ENCODE measurements around the gene CTDP1.
A peak's percentile ranks its signal among the peaks of the same experiment; 100 is the strongest.

CTDP1 gene

DNA sequence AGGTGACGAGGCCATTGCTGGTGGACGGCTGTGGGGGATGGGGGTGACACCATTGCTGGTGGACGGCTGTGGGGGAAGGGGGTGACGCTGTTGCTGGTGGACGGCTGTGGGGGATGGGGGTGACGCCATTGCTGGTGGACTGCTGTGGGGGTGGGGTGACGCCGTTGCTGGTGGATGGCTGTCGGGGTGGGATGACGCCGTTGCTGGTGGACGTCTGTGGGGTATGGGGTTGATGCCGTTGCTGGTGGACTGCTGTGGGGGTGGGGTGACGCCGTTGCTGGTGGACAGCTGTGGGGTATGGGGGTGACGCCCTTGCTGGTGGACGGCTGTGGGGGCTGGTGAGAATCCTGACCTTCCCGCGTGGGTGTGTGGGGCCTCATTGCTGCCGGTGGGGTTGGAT is 47.1 kb downstream of the CTDP1 start:
- Histone ChIP-seq H3K4me2 (ENCODE audit: low read length, poor library complexity, severe bottlenecking) (no peak overlapping the region), H3K36me3 (ENCODE audit: control insufficient read depth in 1 of 2, insufficient read depth in 2 of 2, low read depth in 1 of 2, low read length in 2 of 2) (peaks cover 76 to 87% of the 10 kb centered on the region in 2 experiments), H3K14ac (ENCODE audit: low read length in 2 of 2) (no peak overlapping the region), H3K27me3 (ENCODE audit: control insufficient read depth in 1 of 2, insufficient read depth in 1 of 2, low read length in 2 of 2) (no peaks in the 10 kb centered on the region), H3K18ac (ENCODE audit: low read depth in 1 of 2, low read length in 2 of 2) (no peak overlapping the region), H3K9ac (ENCODE audit: low read length) (no peak overlapping the region), H2BK120ac (ENCODE audit: low read depth, low read length) (no peak overlapping the region), H2BK5ac (ENCODE audit: low read depth, low read length, poor library complexity, severe bottlenecking) (no peak overlapping the region), H2BK12ac (ENCODE audit: low read length in 2 of 2) (no peak overlapping the region), H3K23ac (ENCODE audit: low read length in 2 of 2) (no peak overlapping the region), H3K4me1 (ENCODE audit: control insufficient read depth, insufficient read depth, low read depth, low read length) (no peaks in the 10 kb centered on the region), H4K8ac (ENCODE audit: low read length) (no peak overlapping the region), H3K4ac (ENCODE audit: low read depth in 1 of 2, low read length in 2 of 2) (no peak overlapping the region), H2AK5ac (ENCODE audit: low read length, severe bottlenecking) (no peak overlapping the region), H3K9me3 (ENCODE audit: control insufficient read depth, low read length) (peaks cover 69% of the 10 kb centered on the region), H4K91ac (ENCODE audit: low read length) (no peak overlapping the region), H3K27ac (ENCODE audit: low read length, poor library complexity, severe bottlenecking) (no peak overlapping the region), H3K4me3 (ENCODE audit: insufficient read depth in 1 of 2, low read depth in 1 of 2, low read length in 2 of 2) (no peak overlapping the region), H2BK15ac (ENCODE audit: low read depth, poor library complexity, severe bottlenecking) (no peak overlapping the region), H2AFZ (ENCODE audit: low read depth, low read length) (no peak overlapping the region), H3K79me1 (replicated peaks; ENCODE audit: low read length, poor library complexity, severe bottlenecking) (peaks cover 59% of the 10 kb centered on the region)
- no peak for DNase-seq
- 95% methylated on average over 17 of the region's 20 CpGs for WGBS

DNA sequence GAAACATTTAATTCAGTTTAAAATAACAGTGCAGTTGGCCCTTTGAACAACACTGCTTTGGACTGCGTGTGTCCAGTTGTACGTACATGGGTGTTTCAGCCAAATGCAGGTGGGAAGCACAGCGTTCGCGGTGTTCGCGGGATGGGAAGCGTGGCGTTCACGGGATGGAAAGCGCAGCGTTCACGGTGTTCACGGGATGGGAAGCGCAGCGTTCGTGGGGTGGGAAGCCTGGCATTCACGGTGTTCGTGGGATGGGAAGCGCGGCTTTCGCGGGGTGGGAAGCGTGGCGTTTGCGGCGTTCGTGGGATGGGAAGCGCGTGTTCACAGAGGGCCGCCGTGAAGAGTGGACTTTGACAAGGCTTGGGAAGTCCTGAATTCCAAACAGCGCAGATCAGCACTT is 47.6 kb downstream of the CTDP1 start:
- Histone ChIP-seq H3K4me1 (ENCODE audit: control insufficient read depth, insufficient read depth, low read depth, low read length) (no peaks in the 10 kb centered on the region), H3K4me3 (ENCODE audit: insufficient read depth in 1 of 2, low read depth in 1 of 2, low read length in 2 of 2) (peak overlapping the region in 1 of 2 experiments; percentile 11), H3K4me2 (ENCODE audit: low read length, poor library complexity, severe bottlenecking) (no peak overlapping the region), H4K91ac (ENCODE audit: low read length) (no peak overlapping the region), H2BK5ac (ENCODE audit: low read depth, low read length, poor library complexity, severe bottlenecking) (no peak overlapping the region), H3K14ac (ENCODE audit: low read length in 2 of 2) (no peak overlapping the region), H3K9me3 (ENCODE audit: control insufficient read depth, low read length) (peaks cover 74% of the 10 kb centered on the region), H3K27ac (ENCODE audit: low read length, poor library complexity, severe bottlenecking) (no peak overlapping the region), H2BK120ac (ENCODE audit: low read depth, low read length) (no peak overlapping the region), H3K23ac (ENCODE audit: low read length in 2 of 2) (no peak overlapping the region), H3K79me1 (replicated peaks; ENCODE audit: low read length, poor library complexity, severe bottlenecking) (peaks cover 59% of the 10 kb centered on the region), H3K27me3 (ENCODE audit: control insufficient read depth in 1 of 2, insufficient read depth in 1 of 2, low read length in 2 of 2) (no peaks in the 10 kb centered on the region), H2AFZ (ENCODE audit: low read depth, low read length) (no peak overlapping the region), H2BK12ac (ENCODE audit: low read length in 2 of 2) (no peak overlapping the region), H2BK15ac (ENCODE audit: low read depth, poor library complexity, severe bottlenecking) (no peak overlapping the region), H4K8ac (ENCODE audit: low read length) (no peak overlapping the region), H3K9ac (ENCODE audit: low read length) (no peak overlapping the region), H3K18ac (ENCODE audit: low read depth in 1 of 2, low read length in 2 of 2) (no peak overlapping the region), H3K4ac (ENCODE audit: low read depth in 1 of 2, low read length in 2 of 2) (no peak overlapping the region), H2AK5ac (ENCODE audit: low read length, severe bottlenecking) (no peak overlapping the region), H3K36me3 (ENCODE audit: control insufficient read depth in 1 of 2, insufficient read depth in 2 of 2, low read depth in 1 of 2, low read length in 2 of 2) (peaks cover 81 to 90% of the 10 kb centered on the region in 2 experiments)
- no peak for DNase-seq
- WGBS, result 98% methylated on average over 33 of the region's 33 CpGs

DNA sequence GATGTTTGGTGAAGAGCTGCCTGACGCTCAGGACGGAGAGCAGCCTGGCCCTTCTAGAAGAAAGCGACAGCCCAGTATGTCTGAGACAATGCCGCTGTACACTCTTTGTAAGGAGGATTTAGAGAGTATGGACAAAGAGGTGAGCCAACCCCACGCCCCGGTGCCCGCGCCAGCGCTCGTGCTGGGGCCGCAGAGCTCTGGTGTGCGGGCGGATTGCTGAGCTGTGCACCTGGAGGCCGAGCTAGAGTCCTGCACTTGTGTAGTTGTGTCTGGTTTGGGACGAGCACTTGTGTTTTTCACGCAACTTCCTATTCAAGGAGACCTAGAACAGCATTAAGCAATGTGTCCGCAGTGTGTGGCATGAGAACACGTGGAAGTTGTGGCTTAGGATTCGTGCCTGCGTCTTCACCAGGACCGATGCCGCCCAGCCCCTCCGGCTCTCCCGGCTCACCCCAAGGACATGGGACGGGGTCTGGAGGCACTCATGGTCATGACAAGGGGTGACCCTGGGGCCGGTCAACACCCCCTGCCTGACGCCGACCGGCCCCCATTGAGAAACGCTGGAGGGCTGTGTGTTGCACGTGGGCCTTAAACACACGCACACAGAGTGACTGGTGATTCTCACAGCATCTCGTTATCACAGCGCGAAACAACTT is 49.5 kb downstream of the CTDP1 start:
- Histone ChIP-seq H4K8ac (ENCODE audit: low read length) (no peak overlapping the region), H3K36me3 (ENCODE audit: control insufficient read depth in 1 of 2, insufficient read depth in 2 of 2, low read depth in 1 of 2, low read length in 2 of 2) (peaks cover 79 to 89% of the 10 kb centered on the region in 2 experiments), H2BK120ac (ENCODE audit: low read depth, low read length) (no peak overlapping the region), H3K9me3 (ENCODE audit: control insufficient read depth, low read length) (peaks cover 85% of the 10 kb centered on the region), H3K79me1 (replicated peaks; ENCODE audit: low read length, poor library complexity, severe bottlenecking) (peaks cover 52% of the 10 kb centered on the region), H3K14ac (ENCODE audit: low read length in 2 of 2) (no peak overlapping the region), H3K9ac (ENCODE audit: low read length) (no peak overlapping the region), H2BK5ac (ENCODE audit: low read depth, low read length, poor library complexity, severe bottlenecking) (no peak overlapping the region), H3K23ac (ENCODE audit: low read length in 2 of 2) (no peak overlapping the region), H3K4me3 (ENCODE audit: insufficient read depth in 1 of 2, low read depth in 1 of 2, low read length in 2 of 2) (peak overlapping the region in 1 of 2 experiments; percentile 36), H3K27ac (ENCODE audit: low read length, poor library complexity, severe bottlenecking) (no peak overlapping the region), H2BK15ac (ENCODE audit: low read depth, poor library complexity, severe bottlenecking) (no peak overlapping the region), H2AK5ac (ENCODE audit: low read length, severe bottlenecking) (no peak overlapping the region), H4K91ac (ENCODE audit: low read length) (no peak overlapping the region), H3K4me1 (ENCODE audit: control insufficient read depth, insufficient read depth, low read depth, low read length) (no peaks in the 10 kb centered on the region), H3K18ac (ENCODE audit: low read depth in 1 of 2, low read length in 2 of 2) (no peak overlapping the region), H3K4ac (ENCODE audit: low read depth in 1 of 2, low read length in 2 of 2) (no peak overlapping the region), H3K27me3 (ENCODE audit: control insufficient read depth in 1 of 2, insufficient read depth in 1 of 2, low read length in 2 of 2) (no peaks in the 10 kb centered on the region), H2BK12ac (ENCODE audit: low read length in 2 of 2) (no peak overlapping the region), H2AFZ (ENCODE audit: low read depth, low read length) (no peak overlapping the region), H3K4me2 (ENCODE audit: low read length, poor library complexity, severe bottlenecking) (no peak overlapping the region)
- DNase-seq, result no peak
- 98% methylated on average over 35 of the region's 35 CpGs for WGBS

DNA sequence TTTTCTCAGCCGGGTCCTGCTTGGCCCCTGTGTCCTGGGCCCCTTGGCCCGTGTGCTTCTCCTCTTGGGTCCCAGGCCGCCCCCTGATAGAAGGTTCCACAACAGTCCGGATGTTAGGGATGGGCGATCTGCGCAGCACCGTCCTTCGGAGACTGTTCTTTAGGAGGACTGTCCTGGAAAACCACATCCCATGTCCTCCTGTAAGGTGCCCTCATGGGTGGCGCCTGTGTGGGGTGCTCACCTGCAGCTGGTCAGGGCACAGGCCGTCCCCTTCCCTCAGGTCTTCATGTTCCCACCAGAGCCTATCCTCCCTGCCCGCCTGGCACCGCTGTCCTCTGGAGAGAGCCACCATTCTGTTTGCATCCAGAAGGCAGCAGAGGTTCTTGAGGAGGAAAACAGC is 50.0 kb downstream of the CTDP1 start:
- H3K14ac ChIP-seq (ENCODE audit: low read length in 2 of 2), result no peak overlapping the region
- H2AK5ac ChIP-seq (ENCODE audit: low read length, severe bottlenecking), result no peak overlapping the region
- no peak overlapping the region for H3K4me2 ChIP-seq (ENCODE audit: low read length, poor library complexity, severe bottlenecking)
- no peak overlapping the region for H2BK12ac ChIP-seq (ENCODE audit: low read length in 2 of 2)
- no peak overlapping the region for H4K91ac ChIP-seq (ENCODE audit: low read length)
- H2AFZ ChIP-seq (ENCODE audit: low read depth, low read length), result no peak overlapping the region
- H2BK120ac ChIP-seq (ENCODE audit: low read depth, low read length), result no peak overlapping the region
- peak overlapping the region in 1 of 2 experiments; percentile 36 for H3K4me3 ChIP-seq (ENCODE audit: insufficient read depth in 1 of 2, low read depth in 1 of 2, low read length in 2 of 2)
- H3K9ac ChIP-seq (ENCODE audit: low read length), result no peak overlapping the region
- H3K79me1 ChIP-seq (replicated peaks; ENCODE audit: low read length, poor library complexity, severe bottlenecking), result peaks cover 52% of the 10 kb centered on the region
- peaks cover 83 to 89% of the 10 kb centered on the region in 2 experiments for H3K36me3 ChIP-seq (ENCODE audit: control insufficient read depth in 1 of 2, insufficient read depth in 2 of 2, low read depth in 1 of 2, low read length in 2 of 2)
- H3K27ac ChIP-seq (ENCODE audit: low read length, poor library complexity, severe bottlenecking), result no peak overlapping the region
- no peak overlapping the region for H3K18ac ChIP-seq (ENCODE audit: low read depth in 1 of 2, low read length in 2 of 2)
- H3K27me3 ChIP-seq (ENCODE audit: control insufficient read depth in 1 of 2, insufficient read depth in 1 of 2, low read length in 2 of 2), result no peaks in the 10 kb centered on the region
- no peak overlapping the region for H3K4ac ChIP-seq (ENCODE audit: low read depth in 1 of 2, low read length in 2 of 2)
- H3K4me1 ChIP-seq (ENCODE audit: control insufficient read depth, insufficient read depth, low read depth, low read length), result no peaks in the 10 kb centered on the region
- DNase-seq, result no peak
- no peak overlapping the region for H2BK15ac ChIP-seq (ENCODE audit: low read depth, poor library complexity, severe bottlenecking)
- no peak overlapping the region for H2BK5ac ChIP-seq (ENCODE audit: low read depth, low read length, poor library complexity, severe bottlenecking)
- no peak overlapping the region for H3K23ac ChIP-seq (ENCODE audit: low read length in 2 of 2)
- 96% methylated on average over 12 of the region's 12 CpGs for WGBS
- peaks cover 88% of the 10 kb centered on the region for H3K9me3 ChIP-seq (ENCODE audit: control insufficient read depth, low read length)
- H4K8ac ChIP-seq (ENCODE audit: low read length), result no peak overlapping the region

Measured in mesenchymal stem cell (in vitro differentiated cells and primary cell).